CD4-positive, alpha-beta T cell treated with Interleukin-2 at 100 ng/mL for 4 hours (primary cell): ENCODE data around the gene SESN1.

Experiments used
- DNase-seq: peaks from one replicate; pipeline ENCODE4 v3.0.0-alpha.2; 2020; ENCODE audit warnings: low spot score

SESN1 gene

DNA sequence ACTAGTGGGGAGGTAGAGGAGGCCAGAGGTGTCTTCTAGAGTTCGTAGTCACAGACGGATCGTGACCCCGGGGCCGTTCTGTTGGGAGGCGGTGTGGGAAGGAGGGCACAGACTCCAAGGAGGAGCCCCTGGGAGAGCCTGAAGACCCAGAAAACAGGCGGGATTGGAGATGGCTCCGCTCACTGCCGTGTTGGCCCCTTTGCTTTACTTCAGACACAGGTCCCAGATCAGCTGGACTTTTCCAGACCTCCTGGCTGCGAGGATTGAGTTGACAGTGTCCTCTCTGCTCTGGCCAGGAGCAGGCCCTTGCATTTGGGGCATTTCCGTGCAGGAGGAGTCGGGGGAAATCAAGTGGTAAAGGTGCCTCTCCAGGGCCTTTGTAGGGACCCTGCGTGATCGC, 133.6 kb downstream of the SESN1 start:
- no peak for DNase-seq

- DNase-seq = no peak
Observed at GRCh38 chr6:108960601-108961000, 134.0 kb downstream of the SESN1 start.

DNA sequence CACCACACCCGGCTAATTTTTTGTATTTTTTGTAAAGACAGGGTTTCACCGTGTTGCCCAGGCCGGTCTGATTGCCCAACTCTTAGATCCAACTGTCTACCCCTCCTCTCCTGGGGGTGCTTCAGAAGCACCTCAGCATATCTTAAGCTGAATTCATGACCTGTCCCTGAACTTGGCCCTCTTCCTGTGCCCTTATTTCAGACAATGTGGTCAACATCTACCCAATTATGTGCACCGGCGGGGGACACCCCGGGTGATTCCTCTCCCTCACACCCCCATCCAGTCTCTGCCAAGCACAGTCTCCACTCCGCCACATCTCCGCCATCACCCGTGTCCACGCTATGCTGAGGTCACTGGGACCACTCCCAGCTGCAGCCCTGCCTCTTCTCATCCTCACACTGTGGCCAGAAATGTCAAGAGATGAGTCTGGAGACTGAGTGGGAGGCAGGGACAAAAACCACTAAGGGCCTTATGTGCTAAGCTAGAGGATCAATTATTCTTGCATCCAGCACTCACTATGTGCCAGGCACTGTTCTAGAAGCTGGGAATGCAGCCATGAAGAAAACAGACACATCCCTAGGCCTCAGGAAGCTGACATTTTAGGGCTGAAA, 134.6 kb downstream of the SESN1 start:
- no peak for DNase-seq

DNA sequence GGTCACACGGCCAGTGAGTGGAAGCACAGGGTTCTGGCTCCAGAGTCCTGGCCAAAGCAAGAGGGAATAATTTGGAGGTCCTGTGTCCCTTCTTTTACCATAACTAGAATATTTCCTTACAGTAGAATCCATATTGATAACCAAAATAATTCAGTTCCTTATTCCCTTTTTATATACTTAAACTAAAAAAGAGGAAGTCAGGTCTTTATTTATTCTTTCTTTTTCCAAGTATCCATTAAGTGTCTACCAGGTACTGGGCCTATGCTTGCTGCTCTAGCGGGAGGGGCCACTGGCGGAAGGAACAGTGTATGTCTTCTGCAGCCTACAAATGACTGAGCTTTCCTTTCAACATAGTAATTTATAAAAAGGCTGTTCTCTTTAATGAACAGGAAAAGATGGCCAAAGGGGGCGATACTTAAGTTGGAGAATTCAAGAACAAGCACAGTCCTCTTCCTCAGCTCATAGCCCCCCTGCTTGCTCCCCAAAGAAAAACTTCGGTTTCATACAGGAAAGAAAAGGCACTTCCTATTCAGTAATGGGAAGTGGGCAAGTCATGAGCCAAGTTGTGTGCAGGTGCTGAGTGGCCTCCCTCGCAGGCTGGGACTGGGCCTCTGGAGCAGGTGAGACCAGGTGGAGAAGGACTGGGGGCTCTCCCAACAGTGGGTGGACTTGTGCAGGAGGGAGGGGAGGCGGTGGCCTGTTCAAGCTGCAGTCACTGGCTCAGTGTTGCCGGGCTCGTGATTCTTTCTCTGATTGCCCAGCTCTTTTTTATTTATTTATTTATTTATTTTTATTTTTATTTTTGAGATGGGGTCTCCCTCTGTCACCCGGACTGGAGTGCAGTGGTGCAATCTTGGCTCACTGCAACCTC, 135.5 kb downstream of the SESN1 start:
- no peak for DNase-seq

GRCh38 chr6:108957221-108957620, 137.4 kb downstream of the SESN1 start:
- DNase-seq = no peak

DNA sequence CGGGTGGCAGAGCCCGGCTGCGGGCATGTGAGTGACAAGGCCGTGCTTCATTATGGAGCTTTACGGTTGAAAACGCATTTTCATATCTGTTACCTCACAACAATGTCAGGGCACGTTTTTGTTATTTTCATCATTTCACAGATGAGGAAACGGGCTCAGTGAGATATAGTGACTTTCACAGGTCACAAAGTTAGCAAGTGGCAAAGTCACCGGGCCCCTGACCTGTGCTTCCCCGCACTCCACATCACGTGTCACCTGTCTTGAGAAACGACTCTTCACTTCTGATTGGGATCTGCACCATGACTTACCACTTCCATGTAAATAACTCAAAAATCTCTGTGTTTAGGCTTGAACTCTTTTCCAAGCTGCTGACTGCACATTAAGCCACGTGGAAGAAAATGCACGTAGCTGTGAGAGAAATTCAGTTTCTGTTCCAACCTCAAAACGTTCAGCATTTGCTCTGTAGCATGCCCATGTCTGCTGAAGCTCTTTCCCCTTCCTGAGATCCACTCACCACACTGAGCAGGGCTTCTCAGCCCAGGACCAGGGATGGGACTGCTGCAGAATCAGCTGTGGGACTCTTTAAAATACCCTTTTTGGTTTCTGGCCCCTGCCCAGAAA, 139.2 kb downstream of the SESN1 start:
- DNase-seq = no peak

DNA sequence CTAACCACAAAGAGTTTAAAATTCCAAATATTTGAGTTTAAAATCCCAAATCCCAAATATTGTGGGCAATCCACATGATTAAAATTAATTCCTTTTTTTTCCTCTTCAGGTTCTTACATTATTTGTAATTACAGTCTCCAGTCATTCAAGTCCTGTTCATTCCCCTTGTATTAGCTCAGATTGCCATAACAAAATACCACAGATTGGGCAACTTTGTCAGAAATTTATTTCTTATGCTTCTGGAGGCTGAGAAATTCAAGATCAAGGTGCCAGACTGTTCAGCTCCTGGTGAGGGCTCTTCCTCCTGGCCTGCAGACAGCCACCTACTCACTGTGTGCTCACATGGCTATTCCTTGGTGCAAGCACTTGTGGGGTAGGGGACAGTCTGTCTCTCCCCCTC, 141.0 kb downstream of the SESN1 start:
- DNase-seq = no peak

DNA sequence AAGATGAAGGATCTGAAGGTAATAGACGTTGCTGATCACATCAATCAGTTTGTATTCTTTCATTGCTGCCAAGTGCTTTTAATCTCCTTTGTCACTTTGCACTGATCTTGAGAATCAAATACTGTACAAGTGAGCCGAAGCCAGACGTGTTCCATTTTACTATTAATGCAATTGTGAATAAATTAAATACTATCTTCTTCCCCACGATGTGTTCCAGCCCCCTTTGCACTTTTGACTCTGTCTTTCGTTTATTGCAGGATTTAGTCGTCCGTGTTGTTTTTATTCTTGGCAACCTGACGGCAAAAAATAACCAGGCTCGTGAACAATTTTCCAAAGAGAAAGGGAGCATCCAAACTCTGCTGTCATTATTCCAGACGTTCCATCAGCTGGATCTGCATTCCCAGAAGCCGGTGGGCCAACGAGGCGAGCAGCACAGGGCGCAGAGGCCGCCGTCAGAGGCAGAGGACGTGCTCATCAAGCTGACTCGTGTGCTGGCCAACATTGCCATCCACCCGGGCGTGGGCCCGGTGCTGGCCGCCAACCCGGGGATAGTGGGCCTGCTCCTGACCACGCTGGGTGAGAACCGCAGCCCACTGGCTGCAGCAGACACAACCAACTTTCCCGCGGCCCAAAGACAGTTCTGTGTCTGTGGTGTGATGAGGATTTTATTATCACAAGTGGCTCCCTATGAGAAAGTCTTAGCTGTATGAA, 141.7 kb downstream of the SESN1 start:
- DNase-seq = no peak

- DNase-seq = no peak
Observed at GRCh38 chr6:108951351-108951953, 143.2 kb downstream of the SESN1 start.

DNA sequence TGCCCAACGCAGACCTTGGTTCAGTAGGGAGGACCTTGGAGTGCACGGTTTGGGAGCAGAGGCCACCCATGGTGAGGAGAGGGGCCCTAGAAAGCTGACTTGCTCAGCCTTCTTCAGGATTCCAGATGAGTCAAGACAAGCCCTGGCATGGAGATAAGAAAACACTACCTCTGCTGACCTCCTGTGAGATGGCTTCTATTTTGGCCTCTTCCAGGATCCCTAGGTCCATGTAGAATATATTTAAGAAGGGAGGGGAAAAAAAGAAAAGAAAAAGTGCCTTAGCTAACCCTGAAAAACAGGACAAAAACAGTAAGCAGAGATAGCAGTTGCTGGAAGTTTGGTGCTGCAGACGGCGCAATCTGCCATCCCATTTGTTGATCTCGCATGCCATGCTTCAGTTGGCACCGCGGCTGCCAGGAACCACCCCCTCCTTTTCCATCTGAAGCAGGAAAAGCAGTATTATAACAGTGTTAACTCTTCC, 146.4 kb downstream of the SESN1 start:
- no peak for DNase-seq

DNA sequence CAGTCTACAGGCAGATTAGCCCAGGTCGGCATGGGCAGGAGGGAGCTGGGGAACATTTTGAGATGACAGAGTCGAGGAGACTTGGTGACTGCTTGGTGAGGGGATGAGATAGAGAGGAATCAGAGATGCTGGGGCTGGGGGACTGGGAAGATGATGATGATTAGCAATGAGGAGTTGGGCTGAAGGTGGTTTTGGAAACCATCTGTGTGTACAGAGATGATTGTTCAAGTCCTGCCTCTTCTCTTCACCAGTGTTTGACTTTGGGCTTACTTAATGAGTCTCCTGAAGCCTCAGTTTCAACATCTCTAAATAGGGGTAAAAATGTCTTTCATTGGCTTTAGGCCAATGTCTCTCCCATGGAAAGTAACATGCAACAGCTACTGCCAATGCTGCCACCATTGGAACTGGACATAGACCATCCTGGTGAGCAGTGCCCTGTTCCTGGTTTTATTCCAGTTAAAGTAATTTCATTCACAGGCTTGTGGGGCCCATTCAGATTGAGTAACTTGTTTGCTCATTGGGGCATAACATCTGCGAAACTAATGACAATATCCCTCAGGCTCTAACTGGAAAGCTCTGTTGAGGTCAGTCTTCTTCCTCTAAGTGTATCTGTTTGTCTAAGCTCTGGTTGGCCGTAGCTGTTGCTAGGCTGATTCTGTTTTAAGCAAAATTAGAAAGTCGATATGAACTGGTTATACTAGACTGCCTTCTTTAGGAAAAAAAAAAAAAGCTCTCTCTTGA, 147.4 kb downstream of the SESN1 start:
- DNase-seq = no peak

GRCh38 chr6:108946695-108947094, 148.0 kb downstream of the SESN1 start:
- no peak for DNase-seq

GRCh38 chr6:108945681-108946159, 148.9 kb downstream of the SESN1 start:
- DNase-seq = no peak

GRCh38 chr6:108944707-108945680, 149.7 kb downstream of the SESN1 start:
- no peak for DNase-seq

DNA sequence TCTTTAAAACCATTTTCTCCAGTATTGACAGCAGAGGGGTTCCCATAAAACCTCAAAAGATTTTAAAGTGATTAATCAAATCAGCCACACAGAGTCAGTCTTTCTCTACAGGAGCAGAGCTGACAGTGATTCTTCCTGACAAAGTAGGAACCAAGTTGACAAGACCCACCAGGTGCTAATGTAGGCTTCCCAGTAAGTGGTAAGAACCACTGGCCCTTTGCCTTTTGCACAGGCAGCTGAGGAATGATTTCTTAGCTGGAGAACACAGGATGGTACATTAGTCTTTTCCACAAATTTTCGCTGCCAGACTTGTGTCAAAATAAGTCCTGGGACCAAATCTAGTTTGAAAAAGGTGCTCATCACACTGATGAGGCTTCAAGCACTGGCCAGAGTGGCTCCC, 150.6 kb downstream of the SESN1 start:
- peak; percentile 13 for DNase-seq

DNA sequence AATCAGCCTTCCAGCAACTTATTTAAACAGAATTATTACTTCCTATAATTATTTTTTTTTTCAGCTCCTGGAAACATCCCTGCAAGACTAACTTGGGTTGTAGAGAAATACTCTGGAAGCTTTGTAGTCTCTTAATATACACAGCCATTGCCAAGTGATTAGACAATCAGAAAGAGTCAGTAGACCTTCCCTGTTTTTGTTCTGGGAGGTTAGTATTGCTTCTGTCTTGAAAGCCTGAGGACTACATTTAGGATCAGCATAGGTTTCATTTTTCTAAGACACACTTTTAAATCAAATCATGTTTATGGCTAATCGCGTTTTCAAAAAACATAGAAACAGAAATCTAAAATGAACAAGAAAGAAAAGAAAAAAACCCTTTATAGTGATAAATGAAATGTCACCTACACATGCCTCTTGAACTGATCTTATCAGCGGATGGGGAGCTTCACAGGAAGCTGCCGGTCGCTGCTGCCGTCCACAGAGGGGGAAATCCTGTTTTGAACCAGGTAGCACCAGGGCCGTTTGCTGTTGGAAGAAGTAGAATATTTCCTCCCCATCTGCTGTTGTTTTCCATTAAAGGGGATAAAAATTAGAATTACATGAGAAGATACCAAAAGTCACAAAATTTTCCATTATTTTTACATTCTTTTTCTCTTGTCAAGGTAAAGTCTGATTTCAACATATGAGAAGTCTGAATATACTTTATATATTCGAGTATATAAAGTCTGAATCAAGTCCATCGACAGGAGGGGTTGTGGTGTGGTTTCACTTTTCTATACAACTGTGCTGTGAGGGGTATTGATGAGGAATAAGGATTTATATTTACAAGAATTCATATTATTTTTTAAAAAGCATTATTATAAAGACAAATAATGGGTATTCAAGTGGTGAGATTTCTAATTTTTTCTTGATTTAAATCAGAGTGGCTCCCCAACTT, 151.8 kb downstream of the SESN1 start:
- DNase-seq = peak; percentile 72

- DNase-seq = no peak
Observed at GRCh38 chr6:108941859-108942258, 152.8 kb downstream of the SESN1 start.

- no peak for DNase-seq
Observed at GRCh38 chr6:108941281-108941680, 153.4 kb downstream of the SESN1 start.

DNA sequence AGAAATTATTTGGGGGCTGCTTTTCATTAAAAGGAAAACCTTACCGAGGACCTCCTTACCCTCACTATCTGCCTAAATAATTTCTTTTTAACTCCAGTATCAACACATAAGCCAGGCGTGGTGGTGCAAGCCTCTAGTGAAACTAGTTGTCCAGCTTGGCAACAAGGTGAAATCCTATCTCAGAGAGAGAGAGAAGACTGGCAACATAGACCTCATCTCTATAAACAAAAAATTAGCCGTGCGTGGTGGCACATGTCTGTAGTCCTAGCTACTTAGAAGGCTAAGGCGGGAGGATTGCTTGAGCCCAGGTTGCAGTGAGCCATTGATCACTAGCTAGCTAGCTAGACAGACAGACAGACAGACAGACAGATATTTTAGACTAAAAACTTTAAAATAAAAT, 153.9 kb downstream of the SESN1 start:
- DNase-seq = no peak
